HG02870 (cell line): Measurements from ENCODE around the gene NOSTRIN.

Experiments
- ATAC-seq: cut with Tn5 transposase; IDR thresholded peaks from one replicate; pipeline ENCODE4 v1.9.1; 2021; ENCODE audit warnings: mild to moderate bottlenecking, moderate library complexity; ENCODE audit not compliant: unreplicated experiment

Gene NOSTRIN

DNA sequence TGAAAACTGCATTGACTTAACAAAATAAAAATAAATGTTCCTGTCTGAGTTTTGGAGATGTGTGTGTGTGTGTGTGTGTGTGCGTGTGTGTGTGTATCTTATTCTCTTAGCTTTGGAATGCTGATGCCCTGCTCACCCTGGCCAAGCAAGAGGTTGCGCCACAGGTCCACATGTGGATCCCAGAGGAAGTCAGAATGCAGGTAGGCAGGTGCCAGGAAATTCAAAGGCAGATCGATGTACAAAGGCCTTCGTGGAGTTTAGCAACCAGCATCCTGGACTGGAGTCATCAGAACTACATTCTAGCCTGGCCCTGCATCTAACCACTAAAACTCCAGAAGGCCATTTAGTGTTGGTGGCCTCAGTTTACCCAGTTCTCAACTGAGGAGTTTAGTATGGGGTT lies 111.1 kb downstream of the NOSTRIN start:
- no peak for ATAC-seq
